Stimulated activated CD4-positive, alpha-beta T cell treated with anti-CD3 and anti-CD28 coated beads, Interleukin-1b, Interleukin-23, amount 100 ng/mL, for 1 hour (primary cell): ENCODE data around the gene SLIT3.

ENCODE experiments used
- DNase-seq, 2 donors: peaks; one replicate each; pipeline ENCODE4 v3.0.0-alpha.2; 2020; ENCODE audit warnings: low read depth in 2 of 2

Gene SLIT3

DNA sequence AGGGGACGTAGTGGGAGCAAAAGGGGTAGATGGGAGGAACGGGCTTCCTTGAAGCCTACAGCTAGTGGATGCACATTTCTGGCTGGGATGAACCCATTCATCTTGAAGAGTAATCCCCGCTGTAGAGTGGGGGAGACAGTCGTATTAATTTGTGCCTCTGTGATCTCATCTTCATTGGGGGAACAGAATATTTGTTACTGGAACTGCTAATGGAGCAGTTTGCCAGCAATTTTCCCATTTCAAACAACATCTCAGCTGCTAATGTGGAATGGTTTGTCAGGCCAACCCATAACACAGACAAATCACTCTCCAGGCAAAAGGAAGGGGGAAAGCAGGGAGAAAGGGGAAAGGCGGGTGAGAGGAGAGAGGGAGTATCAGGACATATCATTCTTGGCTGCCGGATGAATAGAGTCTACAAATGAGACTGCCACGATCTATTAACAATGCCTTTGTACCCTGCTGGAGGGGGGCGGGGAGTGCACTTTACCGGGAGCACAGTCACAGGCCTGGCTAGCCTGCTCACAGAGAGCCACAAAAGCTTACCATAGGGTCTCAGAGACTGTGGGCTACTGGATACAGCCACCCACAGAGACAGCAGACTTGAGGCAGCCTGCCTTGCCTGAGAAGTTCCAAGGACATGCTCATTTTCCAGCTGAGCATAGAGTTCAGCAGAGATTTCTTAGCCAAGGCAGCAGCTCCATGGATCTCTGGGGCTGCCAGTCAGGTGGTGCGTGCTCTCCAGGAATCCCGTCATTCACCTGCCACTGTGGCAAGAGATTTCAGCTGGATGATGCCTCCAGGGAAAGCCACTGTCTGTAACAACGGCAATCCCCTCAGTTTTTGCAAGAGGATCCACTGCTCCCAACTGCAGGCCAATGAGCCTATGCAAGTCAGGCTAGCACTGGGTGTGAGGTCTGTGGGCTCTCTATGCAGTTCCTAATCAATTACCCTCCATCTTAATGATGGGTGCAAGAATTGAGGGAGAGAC is 504.1 kb downstream of the SLIT3 start:
- no peak for DNase-seq

DNA sequence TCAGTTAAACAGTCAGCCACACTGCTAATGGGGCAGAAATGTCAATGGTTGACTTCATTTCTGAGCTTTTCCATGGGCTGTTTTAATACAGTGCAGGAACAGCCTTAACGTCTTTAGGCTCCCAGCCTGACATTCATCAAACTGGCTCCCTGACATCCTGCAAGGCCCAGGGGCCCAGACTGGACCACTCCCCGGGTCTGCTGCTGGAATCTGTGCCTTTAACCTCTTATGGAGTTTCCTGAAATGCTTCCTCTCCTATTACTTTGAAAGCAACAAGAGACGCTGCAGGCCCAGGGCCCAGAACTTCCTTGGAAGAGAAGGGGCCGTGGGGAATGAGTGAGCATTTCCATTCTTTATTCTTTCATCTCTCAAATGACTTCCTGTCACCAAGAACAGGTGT is 504.9 kb downstream of the SLIT3 start:
- no peak for DNase-seq

DNA sequence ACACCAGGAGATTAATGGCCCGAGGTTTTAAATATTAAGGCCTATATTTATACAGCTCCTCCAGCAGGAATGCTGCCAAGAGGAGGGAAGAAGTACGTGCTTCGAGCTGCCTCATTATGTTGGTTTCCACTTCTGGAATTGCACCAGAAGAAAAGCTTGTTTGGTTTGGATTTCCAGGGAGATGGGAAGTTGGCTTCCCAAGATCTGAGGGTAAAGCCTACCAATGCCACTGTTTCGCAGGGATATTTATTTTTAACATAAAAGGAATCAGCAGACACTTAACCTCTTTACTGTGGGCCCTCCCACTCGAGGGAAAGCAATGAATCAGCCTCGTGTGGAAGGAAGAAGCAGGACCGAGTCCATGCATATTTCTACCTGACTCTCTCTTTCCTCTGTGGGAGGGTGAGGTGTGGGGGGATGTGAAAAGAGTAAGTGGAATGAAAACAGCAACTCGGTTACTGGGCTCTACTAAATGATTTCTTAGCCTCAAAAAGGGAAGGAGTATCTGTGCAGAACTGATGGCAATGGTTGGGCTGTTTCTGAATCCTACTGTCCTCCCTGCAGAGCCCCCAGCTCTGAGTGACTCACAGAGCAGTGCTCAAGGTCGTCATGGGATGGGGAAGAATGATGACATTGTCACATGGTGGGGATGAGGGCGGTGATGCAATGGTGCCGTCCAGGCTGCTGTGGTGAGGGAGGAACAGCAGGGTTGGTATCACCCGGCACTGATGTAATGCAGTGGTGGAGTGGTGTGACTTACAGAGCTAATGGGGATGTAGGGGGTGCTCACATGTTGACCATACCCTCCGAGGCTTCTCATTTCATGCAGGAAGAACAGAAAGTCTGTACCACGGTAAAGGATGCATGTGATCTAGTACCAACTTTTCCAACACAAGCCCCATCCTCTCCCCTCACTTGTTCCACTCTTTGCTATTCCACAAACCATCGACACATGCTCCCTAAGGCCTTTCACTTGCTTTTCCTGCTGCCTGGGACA is 506.8 kb downstream of the SLIT3 start:
- no peak for DNase-seq

DNA sequence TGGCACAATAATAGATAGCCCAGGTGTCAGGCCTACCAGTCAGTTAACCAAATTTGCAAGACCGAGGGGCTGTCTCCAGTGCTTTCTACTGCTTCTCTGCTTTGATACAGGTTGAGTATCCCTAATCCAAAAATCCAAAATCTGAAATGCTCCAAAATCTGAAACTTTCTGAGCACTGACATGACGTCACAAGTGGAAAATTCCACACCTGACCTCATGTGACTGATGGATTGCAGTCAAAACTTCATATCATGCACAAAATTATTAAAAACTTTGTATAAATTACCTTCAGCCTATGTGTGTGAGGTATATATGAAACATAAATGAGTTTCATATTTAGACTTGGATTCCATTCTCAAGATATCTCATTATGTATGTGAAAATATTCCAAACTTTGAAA is 508.3 kb downstream of the SLIT3 start:
- no peak for DNase-seq

DNA sequence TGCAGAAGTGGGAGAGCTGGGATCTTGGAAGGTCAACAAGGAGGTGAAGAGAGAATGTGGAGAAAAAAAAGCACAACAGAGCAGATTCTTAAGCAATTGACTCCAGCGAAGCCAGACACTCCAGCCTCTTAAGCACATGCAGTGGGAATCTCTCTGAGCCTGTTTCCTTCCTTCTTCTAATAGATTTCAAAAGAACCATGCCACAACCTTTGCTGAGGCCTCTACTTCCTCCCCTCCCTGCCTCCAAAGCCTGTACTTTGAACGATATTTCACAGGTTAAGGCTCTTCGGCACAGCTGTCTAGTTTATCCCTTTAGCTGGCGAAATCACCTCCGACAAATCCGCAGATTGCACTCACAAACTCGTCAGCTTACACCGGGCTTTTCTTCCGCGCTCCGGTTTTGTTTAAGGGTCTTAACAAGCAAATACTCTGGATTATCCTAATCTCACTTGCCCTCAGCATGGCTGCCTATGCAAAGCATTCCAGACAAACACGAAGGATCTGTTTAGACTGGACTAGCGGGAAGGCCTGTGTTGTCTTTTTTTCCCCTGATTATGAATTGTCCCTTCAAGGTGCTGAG is 510.2 kb downstream of the SLIT3 start:
- no peak for DNase-seq

DNA sequence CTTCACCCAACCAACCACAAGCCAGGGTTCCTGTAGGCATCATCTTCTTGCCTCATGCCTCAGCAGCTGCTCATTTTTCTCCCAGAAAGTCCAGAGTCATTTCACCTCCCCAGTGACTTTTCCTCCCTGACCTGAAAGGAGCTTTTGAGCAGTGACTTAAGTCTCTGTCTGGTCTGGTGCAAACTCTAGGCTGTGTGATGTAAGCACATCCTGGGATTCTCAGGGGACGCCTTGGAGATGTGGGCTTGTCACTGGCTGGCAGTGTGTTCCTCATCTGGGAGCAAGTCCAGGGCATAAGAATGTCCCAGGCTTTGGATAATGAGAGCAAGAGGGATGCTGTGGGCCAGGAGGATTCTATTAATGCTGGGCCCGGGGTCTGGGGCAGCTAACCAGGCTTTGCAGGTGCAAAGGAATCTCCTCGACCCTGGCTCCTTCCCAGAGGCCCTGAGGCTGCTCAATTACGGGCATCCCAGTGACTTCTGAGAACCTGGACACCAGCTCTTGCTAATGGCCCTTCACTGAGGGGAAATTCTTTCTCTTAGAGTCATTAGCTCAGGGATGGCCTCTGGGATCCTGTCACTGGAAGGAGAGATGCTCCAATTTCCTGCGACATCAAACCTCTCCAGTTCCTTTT is 510.8 kb downstream of the SLIT3 start:
- DNase-seq: no peak

DNA sequence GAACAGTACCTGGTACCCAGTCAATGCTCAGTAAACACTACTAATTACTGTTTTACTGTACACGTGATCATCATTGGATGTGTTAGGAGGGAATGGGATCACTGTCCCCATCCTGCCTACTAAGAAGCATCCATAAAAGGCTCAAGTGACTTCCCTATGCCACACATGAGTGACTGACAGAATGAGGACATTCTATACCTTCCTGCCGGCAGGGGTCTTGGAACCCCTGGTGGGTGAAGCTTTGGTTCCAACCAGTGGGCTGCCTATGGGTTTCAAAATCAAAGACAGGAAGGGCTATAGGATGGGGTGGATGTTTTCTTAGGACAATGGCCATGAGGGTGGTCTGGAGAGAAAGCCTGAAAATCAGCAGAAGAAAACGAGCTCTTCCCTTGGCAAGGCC is 512.2 kb downstream of the SLIT3 start:
- no peak for DNase-seq

DNA sequence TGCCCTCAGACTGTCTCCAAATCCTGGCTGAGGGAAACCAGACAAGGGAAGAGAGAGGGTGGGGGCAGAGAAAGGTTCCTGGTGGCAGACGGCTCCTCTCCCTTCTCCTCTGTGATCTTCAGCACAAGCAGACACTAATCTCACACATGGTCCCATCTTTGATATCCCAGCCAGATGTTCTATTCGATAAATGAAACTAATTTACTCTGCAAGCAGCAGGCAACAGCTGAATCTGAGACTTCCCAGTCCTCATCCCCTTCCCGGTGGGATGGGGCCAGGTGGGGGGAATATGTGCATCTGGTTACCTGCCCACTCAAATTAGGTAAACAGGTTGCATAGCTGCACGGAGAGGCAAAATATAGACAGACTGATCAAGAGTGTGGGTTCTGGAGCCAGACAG is 512.8 kb downstream of the SLIT3 start:
- no peak for DNase-seq

DNA sequence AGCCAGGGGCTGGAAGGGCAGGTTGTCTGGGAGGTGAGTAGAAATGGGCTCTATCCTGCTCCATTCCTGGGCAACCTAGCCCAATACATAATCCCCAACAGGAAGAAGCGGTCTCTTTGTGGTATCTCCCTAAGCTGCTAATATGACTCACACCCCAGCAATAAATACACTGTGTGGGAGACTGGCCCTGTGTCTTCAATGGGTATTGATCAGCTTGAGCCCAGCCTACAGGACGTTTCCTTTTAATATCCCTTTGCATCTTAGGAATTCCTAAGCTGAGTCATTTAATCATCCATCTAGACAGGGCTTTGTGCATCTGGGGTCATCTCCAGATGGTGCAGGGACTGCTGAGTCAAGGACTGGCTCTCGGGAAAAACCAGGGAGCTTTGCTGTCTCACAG is 514.8 kb downstream of the SLIT3 start:
- no peak for DNase-seq

DNA sequence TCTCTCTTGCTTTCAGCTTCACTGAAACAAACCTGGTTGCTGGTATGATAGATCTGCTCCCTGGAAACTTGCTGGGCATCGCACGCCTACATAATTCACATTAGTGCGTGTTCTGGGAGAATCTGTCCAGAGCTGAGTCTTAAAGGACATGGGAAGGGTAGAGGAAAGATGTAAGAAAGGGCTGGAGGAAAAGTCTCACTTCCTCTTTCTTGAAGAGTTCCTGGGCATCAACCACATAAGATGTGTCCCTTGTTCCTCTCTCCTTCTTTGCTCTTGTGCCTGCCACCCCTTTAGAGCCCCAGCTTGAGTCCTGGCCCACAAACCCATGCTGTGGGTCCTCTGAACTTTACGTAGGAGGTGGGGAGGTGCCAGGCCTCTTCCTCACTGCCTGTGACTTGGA is 516.5 kb downstream of the SLIT3 start:
- no peak for DNase-seq

DNA sequence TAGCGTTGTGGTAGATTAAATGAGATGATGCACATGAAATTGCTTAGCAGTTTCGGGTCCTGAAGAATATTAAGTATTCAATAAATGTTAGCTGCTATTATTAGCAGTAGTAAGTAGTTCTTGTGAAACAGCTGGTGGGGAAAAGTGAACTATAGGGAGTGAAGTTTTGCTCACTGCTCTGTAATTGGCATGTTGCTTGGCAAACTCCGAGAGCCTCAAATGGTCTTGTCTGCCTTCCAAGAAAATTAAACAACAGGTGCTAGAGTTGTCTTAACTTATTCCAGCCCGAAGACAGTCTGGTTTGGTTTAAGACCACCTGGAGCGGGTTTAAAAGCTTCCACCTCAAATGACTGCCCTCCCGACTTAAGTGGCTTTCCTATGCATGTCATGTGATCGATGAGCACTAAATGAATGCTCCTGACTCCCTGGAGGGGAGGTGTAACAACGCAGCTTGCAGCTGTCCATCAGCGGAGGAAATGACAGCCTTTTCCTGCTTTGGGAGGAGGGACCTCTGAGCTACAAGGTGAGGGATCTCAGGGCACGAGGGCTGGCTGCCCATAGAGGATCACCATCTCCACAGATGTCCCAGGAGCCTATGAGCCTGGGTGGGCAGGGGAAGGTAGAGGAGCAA is 518.9 kb downstream of the SLIT3 start:
- no peak for DNase-seq

DNA sequence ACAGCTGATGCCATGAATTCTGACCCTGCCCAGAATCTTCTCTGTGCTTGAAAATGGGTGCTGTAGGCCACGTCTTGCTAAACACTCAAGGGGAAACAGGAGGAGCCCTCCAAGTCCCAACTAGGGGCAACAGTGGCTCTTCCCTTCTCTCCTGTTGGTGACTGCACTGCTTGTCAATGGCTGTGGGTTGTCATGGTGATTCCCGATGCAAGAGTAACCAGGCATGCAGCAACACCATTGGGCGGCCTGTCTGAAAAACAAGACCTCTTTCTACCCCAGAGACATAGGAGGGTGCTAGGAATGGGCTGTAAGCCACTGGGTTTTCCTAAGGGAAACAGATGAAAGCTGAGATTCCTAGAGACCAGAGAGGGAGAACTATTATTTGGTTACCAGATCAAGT is 520.1 kb downstream of the SLIT3 start:
- DNase-seq: no peak

DNA sequence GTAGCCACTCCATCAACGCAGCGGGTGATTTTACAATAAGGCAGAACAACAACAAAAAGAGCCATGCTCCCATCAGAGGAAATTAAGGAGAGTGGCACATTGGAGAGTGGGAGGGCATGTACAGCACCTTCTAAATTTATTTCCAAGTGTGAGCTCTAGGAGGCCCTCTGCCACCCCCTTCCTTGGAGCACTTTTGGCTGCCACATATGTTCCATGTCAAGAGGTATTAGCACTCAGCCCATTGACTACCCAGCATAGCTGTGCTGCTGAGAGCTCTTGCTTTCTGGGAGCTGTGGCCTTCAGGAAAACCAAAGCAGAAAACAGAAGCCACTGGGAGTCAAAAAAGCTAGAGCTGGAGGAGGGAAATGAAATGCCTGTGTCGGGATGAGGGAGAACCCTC is 521.6 kb downstream of the SLIT3 start:
- DNase-seq: no peak

DNA sequence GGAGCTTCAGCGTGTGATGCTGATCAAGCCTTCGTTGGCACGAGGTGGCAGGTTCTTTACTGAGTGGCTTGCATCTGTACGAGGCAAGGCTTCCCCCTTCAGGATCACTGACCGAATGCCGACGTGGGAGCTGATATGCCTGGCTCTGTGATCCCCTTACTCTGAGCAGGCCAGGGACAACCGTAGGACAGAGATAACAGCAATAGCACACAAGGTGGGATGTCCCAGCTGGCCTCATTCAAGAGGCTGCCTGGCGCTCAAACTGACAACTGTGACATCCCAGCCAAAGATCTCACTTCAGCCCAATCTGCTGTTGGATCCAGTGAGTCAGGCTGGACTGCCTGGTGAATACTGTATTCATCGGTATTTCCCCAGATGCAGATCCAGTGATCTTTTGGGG is 522.4 kb downstream of the SLIT3 start:
- no peak for DNase-seq

DNA sequence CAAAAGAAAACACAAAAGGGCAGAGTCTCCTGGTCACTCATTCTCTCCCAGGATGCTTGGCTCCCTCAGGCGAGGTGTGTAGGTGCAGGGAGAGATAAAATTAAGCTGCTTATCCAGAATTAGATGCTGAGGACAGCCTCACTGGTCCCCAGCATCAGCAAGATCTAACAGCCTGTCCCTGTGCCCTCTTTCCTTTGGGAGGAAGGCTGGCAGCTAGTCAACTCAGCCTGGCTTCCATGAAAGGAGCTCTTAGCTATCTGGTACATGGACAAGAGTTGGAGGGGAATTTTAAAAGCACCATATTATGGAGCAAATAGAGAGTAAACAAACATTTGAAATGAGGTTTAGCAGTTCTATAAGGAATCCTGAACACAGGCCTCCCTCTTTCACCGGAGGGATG is 523.3 kb downstream of the SLIT3 start:
- no peak for DNase-seq

DNA sequence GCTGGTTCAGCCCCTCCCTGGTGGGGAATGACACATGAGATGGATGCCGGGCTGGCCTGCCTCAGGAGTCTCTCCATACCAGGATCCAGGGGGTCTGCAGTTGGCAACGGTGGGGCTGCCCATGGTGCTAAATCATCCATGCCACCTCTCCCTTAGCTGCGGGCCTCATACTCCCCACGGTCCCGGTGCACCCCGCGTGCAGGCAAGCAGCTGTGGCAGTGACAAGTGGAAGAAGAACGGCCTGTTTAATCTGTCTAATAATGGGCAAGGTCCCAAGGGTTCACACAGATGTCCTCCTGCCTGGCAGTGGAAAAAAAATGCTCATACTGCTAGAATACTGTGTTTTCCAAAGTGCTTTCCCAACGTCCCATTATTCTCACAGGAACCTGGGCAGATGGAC is 524.9 kb downstream of the SLIT3 start:
- DNase-seq: no peak

DNA sequence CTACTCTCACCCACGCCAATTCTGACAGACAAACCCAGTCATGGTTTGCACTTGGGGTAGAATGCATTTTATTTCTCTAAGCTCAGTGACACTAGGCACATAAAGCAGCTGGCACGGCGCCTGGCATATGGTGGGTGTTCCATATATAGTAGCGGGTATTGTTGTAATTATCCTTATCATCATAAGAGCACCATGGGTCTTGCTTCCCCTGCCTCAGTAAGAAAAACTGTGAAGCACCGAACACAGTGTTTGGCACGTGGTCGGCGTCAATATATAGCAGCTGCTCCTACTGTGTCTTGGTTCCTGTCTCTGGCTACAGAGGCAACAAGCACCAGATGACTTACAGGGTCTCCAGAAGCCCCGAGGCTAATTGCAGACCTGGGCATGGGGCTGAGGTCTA is 527.7 kb downstream of the SLIT3 start:
- DNase-seq: no peak

DNA sequence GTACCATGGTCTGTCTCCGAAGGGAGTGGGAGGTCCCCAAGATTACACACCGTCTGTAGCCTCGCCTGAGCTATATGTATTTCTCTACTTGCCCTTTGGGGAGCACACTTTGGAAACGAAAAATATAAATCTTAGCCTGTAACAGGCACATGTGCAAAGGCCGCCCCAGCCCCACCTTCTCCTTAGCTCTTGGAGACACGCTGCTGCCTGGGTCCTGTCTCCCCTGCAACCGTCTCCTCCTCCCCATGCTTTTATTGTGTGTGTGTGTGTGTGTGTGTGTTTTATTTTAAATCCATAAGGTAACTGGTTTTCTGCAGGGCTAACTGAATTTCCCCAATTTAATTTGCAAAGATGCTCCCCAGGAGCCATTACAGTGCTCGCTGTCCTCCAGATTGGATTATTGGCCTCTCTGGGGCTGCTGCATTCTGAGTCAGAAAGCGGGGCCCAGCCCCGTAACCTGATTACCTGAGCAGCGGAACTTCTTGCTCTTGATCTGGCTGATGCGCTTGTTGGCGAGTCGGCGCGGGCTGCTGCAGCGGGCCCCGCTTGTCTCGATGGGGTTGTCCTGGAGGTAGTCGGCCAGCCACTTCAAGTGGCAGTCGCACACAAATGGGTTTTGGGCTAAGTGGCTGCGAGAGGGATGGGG is 528.5 kb downstream of the SLIT3 start:
- DNase-seq: no peak

DNA sequence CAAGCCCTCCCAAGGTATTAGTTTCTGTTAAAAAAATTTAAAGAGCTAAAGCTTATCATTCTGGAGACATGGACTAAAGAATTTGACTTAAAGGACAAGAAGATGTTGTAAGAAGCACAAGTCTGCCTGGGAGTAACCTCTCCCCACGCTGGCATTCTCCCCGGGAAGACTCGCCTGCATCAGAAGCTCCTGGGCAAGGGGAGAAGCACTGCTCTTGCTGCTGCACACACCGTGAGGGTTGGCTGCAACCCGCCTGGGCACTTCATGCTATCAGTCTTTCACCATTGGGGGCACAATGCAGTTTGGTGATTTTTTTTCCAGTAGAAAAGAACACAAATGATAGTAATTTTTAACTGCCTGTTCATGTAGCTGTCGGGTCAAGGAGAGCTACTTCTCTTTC is 529.3 kb downstream of the SLIT3 start:
- DNase-seq: no peak

DNA sequence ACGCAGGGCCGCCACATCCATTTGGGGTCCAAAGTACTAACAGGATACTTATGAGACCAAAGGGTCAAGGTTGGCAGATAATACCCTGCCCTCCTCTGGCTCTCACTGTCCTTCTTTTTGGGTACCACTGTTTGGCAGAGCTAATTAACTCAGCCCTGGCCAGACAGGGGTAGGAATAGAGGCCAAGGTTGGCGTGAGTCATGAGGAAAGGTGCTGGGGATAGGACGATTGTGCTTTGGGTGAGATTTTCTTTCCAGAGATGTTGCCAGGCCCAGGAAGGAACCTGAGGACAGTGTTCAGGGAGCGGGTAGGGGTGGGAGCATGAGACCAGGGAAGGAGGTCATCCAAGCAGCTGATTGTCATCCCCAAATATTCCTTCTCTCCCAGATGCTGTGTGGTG is 529.9 kb downstream of the SLIT3 start:
- no peak for DNase-seq

DNA sequence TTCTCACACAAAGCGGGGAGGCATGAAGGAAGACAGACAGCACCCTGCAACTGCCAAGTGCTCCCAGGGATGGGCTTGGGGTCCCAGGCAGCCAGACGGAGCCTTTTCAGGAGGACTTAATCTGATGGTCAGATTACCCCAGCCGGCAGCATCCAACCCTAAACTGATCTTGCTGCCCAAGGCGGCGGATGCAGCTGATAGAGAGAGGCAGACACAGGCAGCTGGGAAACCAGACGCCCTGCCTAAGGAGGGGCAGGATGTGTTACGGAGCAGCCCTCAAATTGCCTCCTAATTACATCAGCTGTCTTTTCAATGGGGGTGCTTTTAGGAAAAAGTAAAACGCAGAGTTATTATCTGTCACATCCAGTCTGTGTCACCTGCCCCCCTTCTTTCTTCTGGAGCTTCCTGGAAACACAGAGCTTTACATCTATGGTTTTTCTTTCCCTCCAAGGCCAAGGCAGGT is 530.9 kb downstream of the SLIT3 start:
- no peak for DNase-seq
